Vagina (tissue), 2 donors: ENCODE results near the gene MFN1.

Source experiments
- POLR2A ChIP-seq, 2 donors: fragments of 450-650 bp; IDR thresholded peaks; one replicate each; pipeline ENCODE4 v1.6.1; 2017; ENCODE audit warnings: antibody characterized with exemption in 2 of 2, mild to moderate bottlenecking in 2 of 2, moderate library complexity in 2 of 2
- TF ChIP-seq, protein P1 (sequence below), 3 experiments: fragments of 450-650 bp in 2 of 3; fragments of 200-600 bp in 1 of 3; sonication (generic) in 1 of 3; IDR thresholded peaks; one replicate each; pipeline ENCODE4 v1.5.1; 2017 to 2019; ENCODE audit warnings: antibody characterized with exemption in 3 of 3, mild to moderate bottlenecking in 2 of 3, moderate library complexity in 2 of 3

DNA sequence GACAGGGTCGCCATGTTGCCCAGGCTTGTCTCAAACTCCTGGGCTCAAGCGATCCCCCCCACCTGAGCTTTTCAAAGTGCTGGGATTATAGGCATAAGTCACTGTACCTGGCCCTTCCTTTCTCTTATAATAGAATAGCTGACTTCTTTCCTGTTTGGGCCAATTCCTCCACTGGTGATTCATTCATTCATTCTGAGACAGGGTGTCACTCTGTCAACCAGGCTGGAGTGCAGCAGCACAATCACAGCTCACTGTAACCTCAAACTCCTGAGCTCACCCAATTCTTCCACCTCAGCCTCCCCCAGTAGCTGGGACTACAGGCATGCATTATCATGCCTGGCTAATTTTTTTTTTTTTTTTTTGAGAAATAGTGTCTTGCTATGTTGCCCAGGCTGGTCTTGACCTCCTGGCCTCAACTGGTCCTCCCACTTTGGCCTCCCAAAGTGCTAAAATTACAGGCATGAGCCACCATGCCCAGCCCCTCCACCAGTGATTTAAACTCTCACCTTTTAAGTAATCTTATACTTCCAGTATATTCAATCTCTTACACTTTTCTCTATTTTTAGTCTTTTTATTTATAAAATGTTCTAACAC, 82.9 kb downstream of the MFN1 start:
- TF ChIP-seq POLR2A (IDR thresholded peaks at IDR 0.05), result no peak
- TF ChIP-seq, protein P1, sequence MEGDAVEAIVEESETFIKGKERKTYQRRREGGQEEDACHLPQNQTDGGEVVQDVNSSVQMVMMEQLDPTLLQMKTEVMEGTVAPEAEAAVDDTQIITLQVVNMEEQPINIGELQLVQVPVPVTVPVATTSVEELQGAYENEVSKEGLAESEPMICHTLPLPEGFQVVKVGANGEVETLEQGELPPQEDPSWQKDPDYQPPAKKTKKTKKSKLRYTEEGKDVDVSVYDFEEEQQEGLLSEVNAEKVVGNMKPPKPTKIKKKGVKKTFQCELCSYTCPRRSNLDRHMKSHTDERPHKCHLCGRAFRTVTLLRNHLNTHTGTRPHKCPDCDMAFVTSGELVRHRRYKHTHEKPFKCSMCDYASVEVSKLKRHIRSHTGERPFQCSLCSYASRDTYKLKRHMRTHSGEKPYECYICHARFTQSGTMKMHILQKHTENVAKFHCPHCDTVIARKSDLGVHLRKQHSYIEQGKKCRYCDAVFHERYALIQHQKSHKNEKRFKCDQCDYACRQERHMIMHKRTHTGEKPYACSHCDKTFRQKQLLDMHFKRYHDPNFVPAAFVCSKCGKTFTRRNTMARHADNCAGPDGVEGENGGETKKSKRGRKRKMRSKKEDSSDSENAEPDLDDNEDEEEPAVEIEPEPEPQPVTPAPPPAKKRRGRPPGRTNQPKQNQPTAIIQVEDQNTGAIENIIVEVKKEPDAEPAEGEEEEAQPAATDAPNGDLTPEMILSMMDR (IDR thresholded peaks at IDR 0.05), result no peak
